H9 (cell line): ENCODE results near the gene LAMB4. TPM values are rescaled to one million over a fixed set of nuclear protein-coding genes. Genes with fewer than 3 reads are reported as not detected.

Experiments
- DNase-seq: peaks from one replicate; pipeline ENCODE4 v3.0.0-alpha.2; 2017
- H2AFZ ChIP-seq: one replicate; pipeline ENCODE4 v1.6.1; 2013; ENCODE audit warnings: mild to moderate bottlenecking, low read length, control low read depth, moderate library complexity
- H2AK5ac ChIP-seq: 2 replicates; pipeline ENCODE4 v1.6.1; 2013; ENCODE audit warnings: low read length, control low read depth, mixed read lengths; ENCODE audit not compliant: insufficient read length
- H2BK120ac ChIP-seq: one replicate; pipeline ENCODE4 v1.6.1; 2013; ENCODE audit warnings: low read depth, mild to moderate bottlenecking, low read length, control low read depth, inconsistent platforms; ENCODE audit not compliant: poor library complexity, severe bottlenecking
- H2BK12ac ChIP-seq: 2 replicates; pipeline ENCODE4 v1.6.1; 2013; ENCODE audit warnings: low read length, control low read depth, mixed read lengths, low read depth; ENCODE audit not compliant: insufficient read length
- H2BK15ac ChIP-seq: 2 replicates; pipeline ENCODE4 v1.6.1; 2013; ENCODE audit warnings: low read depth, low read length, control low read depth
- H2BK20ac ChIP-seq: one replicate; pipeline ENCODE4 v1.6.1; 2013; ENCODE audit warnings: low read depth, mild to moderate bottlenecking, low read length, control low read depth, inconsistent platforms; ENCODE audit not compliant: poor library complexity, severe bottlenecking
- H2BK5ac ChIP-seq: 2 replicates; pipeline ENCODE4 v1.6.1; 2013; ENCODE audit warnings: low read length, control low read depth, mixed read lengths; ENCODE audit not compliant: insufficient read length
- H3K14ac ChIP-seq: 2 replicates; pipeline ENCODE4 v1.6.1; 2013; ENCODE audit warnings: low read length, control low read depth; ENCODE audit not compliant: insufficient read depth
- H3K18ac ChIP-seq: 2 replicates; pipeline ENCODE4 v1.6.1; 2013; ENCODE audit warnings: low read depth, mild to moderate bottlenecking, mixed read lengths, low read length, control low read depth; ENCODE audit not compliant: insufficient read length
- H3K23ac ChIP-seq: 2 replicates; pipeline ENCODE4 v1.6.1; 2013; ENCODE audit warnings: low read length, control low read depth, mixed read lengths, low read depth; ENCODE audit not compliant: insufficient read length
- H3K23me2 ChIP-seq: 2 replicates; pipeline ENCODE4 v1.6.1; 2013; ENCODE audit warnings: low read depth, mild to moderate bottlenecking, mixed read lengths, low read length, control low read depth; ENCODE audit not compliant: insufficient read length, poor library complexity, severe bottlenecking
- H3K27ac ChIP-seq: 2 replicates; pipeline ENCODE4 v1.5.1; 2013; ENCODE audit warnings: low read length, control low read depth, mixed read lengths, low read depth; ENCODE audit not compliant: insufficient read length
- H3K27me3 ChIP-seq: 2 replicates; pipeline ENCODE4 v1.6.1; 2013; ENCODE audit warnings: low read length, control low read depth, inconsistent platforms; ENCODE audit not compliant: insufficient read depth
- H3K4ac ChIP-seq: 2 replicates; pipeline ENCODE4 v1.6.1; 2013; ENCODE audit warnings: low read depth, mild to moderate bottlenecking, control low read depth, inconsistent platforms, low read length, moderate library complexity
- H3K4me1 ChIP-seq: 2 replicates; pipeline ENCODE4 v1.6.1; 2013; ENCODE audit warnings: low read length, control low read depth, inconsistent platforms; ENCODE audit not compliant: insufficient read depth
- H3K4me2 ChIP-seq: 2 replicates; pipeline ENCODE4 v1.6.1; 2013; ENCODE audit warnings: low read length, control low read depth, mixed read lengths; ENCODE audit not compliant: insufficient read length, insufficient read depth
- H3K56ac ChIP-seq: 2 replicates; pipeline ENCODE4 v1.6.1; 2013; ENCODE audit warnings: low read depth, mild to moderate bottlenecking, mixed read lengths, low read length, control low read depth; ENCODE audit not compliant: insufficient read length
- H3K79me1 ChIP-seq: 2 replicates; pipeline ENCODE4 v1.6.1; 2013; ENCODE audit warnings: low read depth, mild to moderate bottlenecking, moderate library complexity, low read length, control low read depth, inconsistent platforms; ENCODE audit not compliant: insufficient read depth, poor library complexity, severe bottlenecking
- H3K79me2 ChIP-seq: 2 replicates; pipeline ENCODE4 v1.6.1; 2013; ENCODE audit warnings: low read length, control low read depth, inconsistent platforms; ENCODE audit not compliant: insufficient read depth
- H3K9ac ChIP-seq: 2 replicates; pipeline ENCODE4 v1.6.1; 2013; ENCODE audit warnings: low read length, control low read depth, mixed read lengths; ENCODE audit not compliant: insufficient read length; ENCODE audit errors: extremely low read depth
- H3K9me3 ChIP-seq: one replicate; pipeline ENCODE4 v1.6.1; 2013; ENCODE audit warnings: low read depth, low read length, inconsistent platforms; ENCODE audit not compliant: control insufficient read depth
- H3T11ph ChIP-seq: one replicate; pipeline ENCODE4 v1.6.1; 2013; ENCODE audit warnings: mild to moderate bottlenecking, low read length, control low read depth, inconsistent platforms
- H4K20me1 ChIP-seq: one replicate; pipeline ENCODE4 v1.6.1; 2013; ENCODE audit not compliant: control insufficient read depth, insufficient read length, insufficient read depth
- H4K5ac ChIP-seq: 2 replicates; pipeline ENCODE4 v1.6.1; 2013; ENCODE audit warnings: low read depth, mild to moderate bottlenecking, mixed read lengths, low read length, control low read depth; ENCODE audit not compliant: insufficient read length
- H4K8ac ChIP-seq: replicated peaks from 2 replicates; pipeline ENCODE4 v1.6.1; 2013; ENCODE audit warnings: low read length, control low read depth, mixed read lengths, low read depth; ENCODE audit not compliant: insufficient read length
- H4K91ac ChIP-seq: 2 replicates; pipeline ENCODE4 v1.6.1; 2013; ENCODE audit warnings: low read depth, mild to moderate bottlenecking, moderate library complexity, mixed read lengths, low read length, control low read depth; ENCODE audit not compliant: insufficient read length
- H3K27ac Mint-ChIP-seq, 3 experiments: 2 replicates in 2 of 3; 3 replicates in 1 of 3; pipeline ENCODE4 v1.8.0; 2020 to 2021; ENCODE audit warnings: mixed read lengths in 3 of 3, mild to moderate bottlenecking in 1 of 3, moderate library complexity in 1 of 3
- H3K27me3 Mint-ChIP-seq: 2 replicates; pipeline ENCODE4 v1.8.0; 2021; ENCODE audit warnings: low read depth, mild to moderate bottlenecking, moderate library complexity, mixed read lengths
- H3K36me3 Mint-ChIP-seq, 3 experiments: 2 replicates in 2 of 3; 3 replicates in 1 of 3; pipeline ENCODE4 v1.8.0; 2020 to 2021; ENCODE audit warnings: low read depth in 3 of 3, mixed read lengths in 3 of 3; ENCODE audit not compliant: insufficient read depth in 1 of 3
- H3K4me1 Mint-ChIP-seq, 2 experiments: 2 replicates each; pipeline ENCODE4 v1.8.0; 2020; ENCODE audit warnings: mixed read lengths in 2 of 2
- H3K4me3 Mint-ChIP-seq, 2 experiments: 2 replicates in 1 of 2; 3 replicates in 1 of 2; pipeline ENCODE4 v1.8.0; 2020 to 2021; ENCODE audit warnings: mild to moderate bottlenecking in 2 of 2, mixed read lengths in 2 of 2, moderate library complexity in 1 of 2
- H3K9me3 Mint-ChIP-seq, 2 experiments: 2 replicates in 1 of 2; 3 replicates in 1 of 2; pipeline ENCODE4 v1.8.0; 2020; ENCODE audit warnings: mild to moderate bottlenecking in 2 of 2, mixed read lengths in 2 of 2, moderate library complexity in 1 of 2
- WGBS: extraction: QIAGEN DNeasy Blood & Tissue Kit; methylation state at CpG from one replicate; pipeline ENCODE4 v1.1.7; 2013; ENCODE audit warnings: missing lambda C conversion rate, low lambda C conversion rate, mixed read lengths; ENCODE audit not compliant: insufficient read length; ENCODE audit errors: extremely low coverage; 5-methylcytosine and 5-hydroxymethylcytosine counted together
- total RNA-seq: library from RNA; stranded (reverse); gene quantifications from 2 replicates; pipeline ENCODE4 v1.2.1, GENCODE V29; 2021
- TF ChIP-seq, protein P1 (sequence below): fragments of 200-600 bp; sonication (generic); conservative IDR thresholded peaks from 3 replicates; pipeline ENCODE4 v1.8.0; 2021; ENCODE audit warnings: antibody characterized with exemption, mild to moderate bottlenecking

The LAMB4 gene
- total RNA-seq, 1 experiment from 2014 or later: not detected

DNA sequence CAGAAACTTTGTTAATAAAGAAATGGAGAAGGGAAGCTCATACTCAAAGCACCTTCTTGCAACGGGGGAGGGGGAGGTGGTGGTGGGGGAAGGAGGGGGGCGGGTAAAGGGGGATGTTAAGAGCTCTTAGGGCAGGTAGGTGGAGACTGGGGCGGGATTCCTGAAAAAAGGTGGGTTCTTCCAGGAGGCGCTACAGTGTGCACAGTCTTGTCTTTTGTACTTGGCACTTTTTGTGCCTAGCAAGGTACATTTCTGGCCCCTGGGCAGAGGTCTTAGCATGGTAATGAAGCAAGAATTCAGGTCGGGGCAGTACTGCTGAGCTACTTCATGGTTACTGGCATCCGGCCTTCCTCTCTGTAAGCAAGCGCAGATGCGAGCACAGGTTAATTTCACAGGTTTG lies 15.2 kb upstream of the LAMB4 start:
- DNase-seq: peak; percentile 46
- no CpG with 5 or more reads among the region's 8 CpGs for WGBS
- H3T11ph ChIP-seq: no peak overlapping the region
- no peak overlapping the region for H3K9ac ChIP-seq
- TF ChIP-seq, protein P1, sequence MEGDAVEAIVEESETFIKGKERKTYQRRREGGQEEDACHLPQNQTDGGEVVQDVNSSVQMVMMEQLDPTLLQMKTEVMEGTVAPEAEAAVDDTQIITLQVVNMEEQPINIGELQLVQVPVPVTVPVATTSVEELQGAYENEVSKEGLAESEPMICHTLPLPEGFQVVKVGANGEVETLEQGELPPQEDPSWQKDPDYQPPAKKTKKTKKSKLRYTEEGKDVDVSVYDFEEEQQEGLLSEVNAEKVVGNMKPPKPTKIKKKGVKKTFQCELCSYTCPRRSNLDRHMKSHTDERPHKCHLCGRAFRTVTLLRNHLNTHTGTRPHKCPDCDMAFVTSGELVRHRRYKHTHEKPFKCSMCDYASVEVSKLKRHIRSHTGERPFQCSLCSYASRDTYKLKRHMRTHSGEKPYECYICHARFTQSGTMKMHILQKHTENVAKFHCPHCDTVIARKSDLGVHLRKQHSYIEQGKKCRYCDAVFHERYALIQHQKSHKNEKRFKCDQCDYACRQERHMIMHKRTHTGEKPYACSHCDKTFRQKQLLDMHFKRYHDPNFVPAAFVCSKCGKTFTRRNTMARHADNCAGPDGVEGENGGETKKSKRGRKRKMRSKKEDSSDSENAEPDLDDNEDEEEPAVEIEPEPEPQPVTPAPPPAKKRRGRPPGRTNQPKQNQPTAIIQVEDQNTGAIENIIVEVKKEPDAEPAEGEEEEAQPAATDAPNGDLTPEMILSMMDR: no peak
- no peak overlapping the region for H4K91ac ChIP-seq
- no peaks in the 10 kb centered on the region for H4K20me1 ChIP-seq
- no peaks in the 10 kb centered on the region for H3K79me2 ChIP-seq
- no peak overlapping the region for H4K8ac ChIP-seq
- H2AK5ac ChIP-seq: no peak overlapping the region
- H3K18ac ChIP-seq: no peak overlapping the region
- no peaks in the 10 kb centered on the region for H3K27me3 ChIP-seq
- H3K4me1 ChIP-seq: no peaks in the 10 kb centered on the region
- H3K9me3 ChIP-seq: no peaks in the 10 kb centered on the region
- H3K23ac ChIP-seq: no peak overlapping the region
- no peak overlapping the region for H3K4ac ChIP-seq
- H3K36me3 Mint-ChIP-seq: no peaks in the 10 kb centered on the region
- 0 out of 2 replicates have a peak, but pooled peaks cover 2% of the 10 kb centered on the region for H3K27me3 Mint-ChIP-seq
- H2BK15ac ChIP-seq: no peak overlapping the region
- H2BK120ac ChIP-seq: no peak overlapping the region
- no peaks in the 10 kb centered on the region for H3K9me3 Mint-ChIP-seq
- H3K4me3 Mint-ChIP-seq: no peak overlapping the region
- no peak overlapping the region for H2BK20ac ChIP-seq
- peak overlapping the region; percentile 83 for H3K4me2 ChIP-seq
- no peak overlapping the region for H3K56ac ChIP-seq
- H2BK5ac ChIP-seq: no peak overlapping the region
- H2BK12ac ChIP-seq: no peak overlapping the region
- H3K27ac ChIP-seq: no peak overlapping the region
- H3K23me2 ChIP-seq: peaks cover 3% of the 10 kb centered on the region
- no peak overlapping the region for H2AFZ ChIP-seq
- peaks cover 3 to 5% of the 10 kb centered on the region in 2 experiments; a peak in 3 of 4 replicates for H3K4me1 Mint-ChIP-seq
- no peak overlapping the region for H3K14ac ChIP-seq
- H3K27ac Mint-ChIP-seq: no peak overlapping the region
- H3K79me1 ChIP-seq: no peaks in the 10 kb centered on the region
- no peak overlapping the region for H4K5ac ChIP-seq
